Measurements from ENCODE around the gene NDUFS8.

Gene NDUFS8

DNA sequence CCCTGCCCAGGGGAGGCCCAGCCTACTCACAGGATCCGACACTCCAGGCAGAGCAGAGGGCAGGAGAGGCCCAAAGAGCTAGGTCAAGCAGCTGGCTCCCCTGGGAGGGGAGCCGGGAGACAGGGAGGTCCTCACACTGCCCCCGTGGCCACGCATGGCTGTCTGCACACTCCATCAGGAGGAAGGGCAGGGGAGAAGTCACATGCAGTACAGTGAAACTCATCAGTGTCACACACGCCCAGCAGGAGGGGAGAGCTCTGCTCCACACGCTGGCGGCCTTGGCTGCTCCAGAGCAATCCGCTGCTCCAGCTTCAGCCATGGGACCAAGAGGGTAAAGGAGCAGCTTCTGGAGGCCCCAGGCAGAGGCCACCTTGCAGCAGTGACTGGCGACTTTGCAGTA, 22.6 kb downstream of the NDUFS8 start:
- H3K27ac ChIP-seq, result no peak overlapping the region
- H3K9me3 ChIP-seq (ENCODE audit: control insufficient read depth, low read length), result no peaks in the 10 kb centered on the region
- H3K79me2 ChIP-seq, result no peaks in the 10 kb centered on the region
- H3K27me3 ChIP-seq (ENCODE audit: control insufficient read depth, insufficient read depth, low read length), result no peaks in the 10 kb centered on the region
- H3K9ac ChIP-seq, result no peak overlapping the region
- H2AFZ ChIP-seq, result no peak overlapping the region
- no peak overlapping the region for H3K4me3 ChIP-seq (ENCODE audit: low read depth, low read length)
- no peak overlapping the region for H3K4me2 ChIP-seq (ENCODE audit: low read length)
- TF ChIP-seq, protein P1, sequence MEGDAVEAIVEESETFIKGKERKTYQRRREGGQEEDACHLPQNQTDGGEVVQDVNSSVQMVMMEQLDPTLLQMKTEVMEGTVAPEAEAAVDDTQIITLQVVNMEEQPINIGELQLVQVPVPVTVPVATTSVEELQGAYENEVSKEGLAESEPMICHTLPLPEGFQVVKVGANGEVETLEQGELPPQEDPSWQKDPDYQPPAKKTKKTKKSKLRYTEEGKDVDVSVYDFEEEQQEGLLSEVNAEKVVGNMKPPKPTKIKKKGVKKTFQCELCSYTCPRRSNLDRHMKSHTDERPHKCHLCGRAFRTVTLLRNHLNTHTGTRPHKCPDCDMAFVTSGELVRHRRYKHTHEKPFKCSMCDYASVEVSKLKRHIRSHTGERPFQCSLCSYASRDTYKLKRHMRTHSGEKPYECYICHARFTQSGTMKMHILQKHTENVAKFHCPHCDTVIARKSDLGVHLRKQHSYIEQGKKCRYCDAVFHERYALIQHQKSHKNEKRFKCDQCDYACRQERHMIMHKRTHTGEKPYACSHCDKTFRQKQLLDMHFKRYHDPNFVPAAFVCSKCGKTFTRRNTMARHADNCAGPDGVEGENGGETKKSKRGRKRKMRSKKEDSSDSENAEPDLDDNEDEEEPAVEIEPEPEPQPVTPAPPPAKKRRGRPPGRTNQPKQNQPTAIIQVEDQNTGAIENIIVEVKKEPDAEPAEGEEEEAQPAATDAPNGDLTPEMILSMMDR (IDR thresholded peaks at IDR 0.05), result no peak
- H3K4me1 ChIP-seq, result no peaks in the 10 kb centered on the region
- H3K36me3 ChIP-seq (ENCODE audit: control insufficient read depth, insufficient read depth, low read length), result no peaks in the 10 kb centered on the region

DNA sequence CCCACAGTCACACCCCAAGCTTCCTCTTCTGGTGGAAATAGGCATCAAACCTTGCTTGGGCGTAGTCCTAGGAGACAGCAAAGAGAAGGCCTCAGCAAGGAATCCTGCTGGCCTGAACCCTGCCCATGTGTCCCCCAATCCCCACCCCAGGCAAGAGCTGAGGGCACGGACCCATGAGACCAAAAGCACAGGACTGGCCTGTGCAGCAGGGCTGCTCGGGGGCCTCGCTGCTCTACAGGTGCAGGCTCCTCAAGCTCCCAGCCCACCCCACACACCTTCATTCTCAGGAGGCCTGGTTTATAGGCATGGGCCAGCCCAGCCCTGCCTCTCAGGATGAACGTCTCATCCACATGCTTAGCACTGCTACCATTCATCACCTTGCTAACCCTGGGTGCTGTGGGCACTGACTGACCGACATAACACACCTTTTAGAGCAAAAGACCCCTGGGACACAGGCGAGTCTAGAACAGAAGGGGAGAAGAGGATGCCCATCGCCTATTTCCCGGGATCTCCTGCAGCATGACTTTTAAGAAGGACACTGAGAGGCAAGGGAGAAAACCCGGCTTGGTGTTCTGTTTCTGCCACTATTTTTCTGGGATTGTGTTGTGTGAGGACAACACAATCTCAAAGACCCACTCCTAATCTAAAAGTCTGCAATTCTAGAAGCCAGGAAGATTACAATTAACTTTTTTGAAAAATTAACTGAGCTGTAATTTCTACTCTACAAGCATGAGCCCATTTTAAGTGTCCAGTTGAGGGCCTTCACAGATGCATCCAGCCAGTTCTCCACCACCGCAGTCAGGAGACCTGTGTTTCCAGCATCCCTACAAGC, 23.7 kb downstream of the NDUFS8 start:
- Histone ChIP-seq H3K4me3 (ENCODE audit: low read depth, low read length) (no peak overlapping the region), H3K27me3 (ENCODE audit: control insufficient read depth, insufficient read depth, low read length) (no peaks in the 10 kb centered on the region), H3K9me3 (ENCODE audit: control insufficient read depth, low read length) (no peaks in the 10 kb centered on the region), H3K4me1 (no peaks in the 10 kb centered on the region), H3K4me2 (ENCODE audit: low read length) (no peak overlapping the region), H3K27ac (no peak overlapping the region), H3K36me3 (ENCODE audit: control insufficient read depth, insufficient read depth, low read length) (no peaks in the 10 kb centered on the region), H3K9ac (no peak overlapping the region), H2AFZ (no peak overlapping the region), H3K79me2 (no peaks in the 10 kb centered on the region)
- TF ChIP-seq, protein P1 (IDR thresholded peaks at IDR 0.05), result no peak

DNA sequence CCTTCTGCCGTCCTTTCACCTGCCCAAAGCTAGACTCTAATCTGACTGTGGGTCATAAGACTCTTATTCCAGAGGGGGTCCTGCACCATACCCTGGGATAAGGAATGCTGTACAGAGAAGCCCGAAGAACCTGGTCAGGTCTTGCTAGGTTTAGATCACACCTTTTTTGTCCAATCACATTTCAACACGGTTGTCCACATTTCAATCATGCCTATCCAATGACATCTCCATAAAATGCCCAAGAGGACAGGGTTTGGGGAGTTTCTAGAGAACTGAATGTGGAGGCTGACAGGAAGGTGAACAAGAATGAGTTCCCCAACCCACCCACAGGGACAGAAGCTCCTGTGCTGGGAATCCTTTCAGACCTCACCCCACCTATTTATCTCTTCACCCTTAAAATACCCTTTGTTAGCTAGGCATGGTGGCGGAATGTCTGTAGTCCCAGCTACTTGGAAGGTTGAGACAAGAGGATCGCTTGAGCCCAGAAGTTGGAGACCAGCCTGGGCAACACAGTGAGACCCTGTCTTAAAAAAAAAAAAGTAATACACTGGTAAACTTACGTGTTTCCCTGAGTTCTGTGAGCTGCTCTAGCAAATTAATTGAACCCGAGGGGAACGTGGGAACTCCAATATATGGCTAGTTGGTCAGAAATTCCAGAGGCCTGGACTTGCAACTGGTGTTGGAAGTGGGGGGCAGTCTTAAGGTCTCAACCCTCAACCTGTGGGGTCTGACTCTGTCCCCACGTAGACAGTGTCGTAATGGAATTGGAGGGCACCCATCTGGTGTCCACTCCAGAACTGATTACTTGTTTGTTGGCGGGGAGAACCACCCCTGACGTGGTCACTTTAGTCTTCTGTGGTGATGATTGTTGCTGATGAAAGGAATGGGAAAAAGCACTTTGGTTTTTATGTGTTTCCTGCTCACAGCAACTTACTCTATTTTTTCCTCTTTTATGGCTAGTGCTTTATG, 26.1 kb downstream of the NDUFS8 start:
- Histone ChIP-seq H3K27ac (no peak overlapping the region), H2AFZ (no peak overlapping the region), H3K4me2 (ENCODE audit: low read length) (no peak overlapping the region), H3K4me1 (no peaks in the 10 kb centered on the region), H3K4me3 (ENCODE audit: low read depth, low read length) (no peak overlapping the region), H3K27me3 (ENCODE audit: control insufficient read depth, insufficient read depth, low read length) (no peaks in the 10 kb centered on the region), H3K9ac (no peak overlapping the region), H3K36me3 (ENCODE audit: control insufficient read depth, insufficient read depth, low read length) (no peaks in the 10 kb centered on the region), H3K79me2 (no peaks in the 10 kb centered on the region), H3K9me3 (ENCODE audit: control insufficient read depth, low read length) (no peaks in the 10 kb centered on the region)
- TF ChIP-seq, protein P1 (IDR thresholded peaks at IDR 0.05), result no peak

DNA sequence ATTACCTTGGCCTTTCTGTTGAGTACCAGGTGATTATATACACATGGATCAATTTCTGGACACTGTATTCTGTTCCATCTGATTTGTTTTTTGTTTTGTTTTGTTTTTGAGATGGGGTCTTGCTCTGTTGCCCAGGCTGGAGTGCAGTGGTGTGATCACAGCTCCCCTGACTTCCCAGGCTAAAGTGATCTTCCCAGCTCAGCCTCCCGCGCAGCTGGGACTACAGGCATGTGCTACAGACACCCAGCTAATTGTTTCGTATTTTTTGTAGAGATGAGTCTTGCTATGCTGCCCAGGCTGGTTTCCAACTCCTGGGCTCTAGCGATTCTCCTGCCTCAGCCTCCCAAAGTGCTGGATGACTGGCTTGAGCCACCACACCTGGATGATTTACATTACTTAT, 27.3 kb downstream of the NDUFS8 start:
- no peak overlapping the region for H3K4me3 ChIP-seq (ENCODE audit: low read depth, low read length)
- no peak overlapping the region for H3K4me2 ChIP-seq (ENCODE audit: low read length)
- H3K4me1 ChIP-seq, result no peaks in the 10 kb centered on the region
- no peak overlapping the region for H3K27ac ChIP-seq
- H3K27me3 ChIP-seq (ENCODE audit: control insufficient read depth, insufficient read depth, low read length), result no peaks in the 10 kb centered on the region
- no peaks in the 10 kb centered on the region for H3K79me2 ChIP-seq
- TF ChIP-seq, protein P1 (IDR thresholded peaks at IDR 0.05), result no peak
- H3K9ac ChIP-seq, result no peak overlapping the region
- H3K9me3 ChIP-seq (ENCODE audit: control insufficient read depth, low read length), result no peaks in the 10 kb centered on the region
- H2AFZ ChIP-seq, result no peak overlapping the region
- no peaks in the 10 kb centered on the region for H3K36me3 ChIP-seq (ENCODE audit: control insufficient read depth, insufficient read depth, low read length)
